GM18498 (cell line): ENCODE measurements around the gene CTF1.
A peak's percentile ranks its signal among the peaks of the same experiment; 100 is the strongest.

Experiments
- ATAC-seq: cut with Tn5 transposase; IDR thresholded peaks from one replicate; pipeline ENCODE4 v1.9.1; 2021; ENCODE audit warnings: mild to moderate bottlenecking, moderate library complexity; ENCODE audit not compliant: unreplicated experiment

Gene CTF1

DNA sequence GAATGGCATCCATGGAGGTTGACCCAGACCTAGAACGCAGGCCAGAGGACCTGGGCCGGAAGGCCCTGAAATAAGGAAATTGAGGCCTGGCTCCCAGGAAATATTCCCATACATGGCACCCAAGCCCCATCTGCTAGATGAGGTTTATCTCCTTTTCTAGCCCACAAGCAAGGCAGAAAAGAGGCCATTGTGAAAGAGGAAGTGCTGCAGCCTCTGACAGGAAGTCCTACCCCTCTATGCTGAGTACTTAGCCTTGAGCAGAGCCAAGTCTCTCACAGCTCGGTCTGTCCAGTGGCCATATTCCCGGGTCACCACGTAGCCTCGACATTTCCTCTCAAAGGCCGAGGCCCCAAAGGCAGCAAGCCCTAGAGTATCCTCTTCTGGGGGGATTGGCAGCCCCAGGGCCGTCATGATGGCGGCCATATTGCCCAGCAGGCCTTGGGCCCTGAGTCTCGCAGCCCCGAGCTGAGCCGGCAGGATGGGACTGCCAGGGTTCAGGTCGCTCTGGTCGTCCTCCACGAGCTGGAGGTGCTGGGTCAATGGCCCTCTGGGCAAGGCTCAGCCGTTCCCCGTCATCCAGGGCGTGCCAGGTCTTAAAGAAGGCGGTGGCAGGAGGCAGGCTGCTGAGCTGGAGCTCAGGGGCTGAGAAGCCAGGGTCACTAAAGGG is 7.8 kb downstream of the CTF1 start:
- no peak for ATAC-seq

DNA sequence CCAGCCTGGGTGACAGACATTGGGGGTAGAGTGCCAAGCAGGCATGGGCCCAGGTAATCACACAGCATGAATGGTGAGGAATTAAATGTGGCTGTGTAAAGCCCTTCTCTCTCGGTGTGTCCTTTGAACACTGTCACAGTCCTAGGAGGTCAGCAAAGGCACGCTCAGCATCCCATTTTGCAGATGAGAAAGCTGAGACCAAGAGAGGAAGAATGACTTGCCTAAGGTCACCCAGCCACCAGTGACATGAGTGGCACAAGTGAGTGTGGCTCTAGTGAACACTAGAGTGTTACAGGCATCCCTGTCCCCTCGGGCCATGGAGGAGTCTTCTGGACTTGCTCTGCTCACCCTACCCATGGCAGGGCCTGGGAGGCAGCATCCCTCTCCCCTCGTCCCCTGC is 10.7 kb downstream of the CTF1 start:
- ATAC-seq, result no peak

DNA sequence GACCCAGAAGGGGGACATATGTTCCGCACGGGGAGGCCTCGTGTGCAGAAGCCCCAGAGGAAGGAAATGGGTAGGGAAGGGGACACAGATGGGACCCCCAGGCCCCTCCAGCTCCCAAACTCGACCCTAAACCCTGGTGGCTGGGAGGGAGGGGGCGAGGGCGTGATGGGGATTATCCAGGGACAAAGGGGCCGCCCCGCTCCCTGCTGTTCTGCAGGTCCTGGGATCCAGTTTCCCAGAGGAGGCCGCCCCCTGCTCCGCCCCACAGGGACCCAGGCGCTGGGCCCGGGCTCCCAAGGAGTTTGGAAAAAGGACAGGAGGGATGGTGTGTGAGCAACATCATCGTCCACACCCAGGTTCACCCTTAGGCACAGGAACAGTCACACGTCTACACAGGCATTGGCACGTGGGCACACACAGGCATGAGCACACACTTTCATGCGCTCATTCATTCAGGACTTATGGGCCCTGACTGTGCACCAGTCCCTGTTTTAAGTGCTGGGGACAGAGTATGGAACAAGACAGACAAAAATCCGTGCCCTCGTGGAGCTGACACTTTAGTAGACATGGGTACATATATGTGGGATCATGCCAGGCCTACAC is 14.1 kb downstream of the CTF1 start:
- no peak for ATAC-seq

DNA sequence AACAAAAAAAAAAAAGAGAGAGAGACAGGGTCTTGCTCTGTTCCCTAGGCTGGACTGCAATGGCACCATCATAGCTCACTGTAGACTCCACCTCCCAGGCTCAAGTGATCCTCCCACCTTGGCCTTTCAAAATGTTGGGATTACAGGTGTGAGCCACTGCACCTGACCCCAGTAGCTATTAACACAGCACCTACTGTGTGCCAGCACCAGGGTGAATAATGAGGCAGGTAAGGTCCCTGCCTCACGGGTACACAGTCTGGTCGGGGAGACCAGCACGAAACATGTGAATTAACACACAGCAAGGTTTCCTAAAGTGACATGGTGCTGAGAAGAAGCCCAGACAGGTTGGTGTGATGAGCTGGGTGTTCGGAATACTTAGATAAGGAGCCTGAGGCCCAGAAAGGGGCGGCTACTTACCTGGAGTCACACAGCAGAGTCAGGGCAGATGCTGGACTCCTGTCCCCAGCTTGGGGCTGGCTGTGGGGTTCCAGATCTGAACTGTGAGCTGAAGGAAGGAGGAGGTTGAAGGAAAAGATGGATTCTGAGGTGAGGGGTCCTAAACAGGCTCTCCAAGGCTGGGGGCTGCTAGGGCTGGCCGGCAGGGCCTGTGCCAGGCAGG is 16.5 kb downstream of the CTF1 start:
- ATAC-seq, result no peak

DNA sequence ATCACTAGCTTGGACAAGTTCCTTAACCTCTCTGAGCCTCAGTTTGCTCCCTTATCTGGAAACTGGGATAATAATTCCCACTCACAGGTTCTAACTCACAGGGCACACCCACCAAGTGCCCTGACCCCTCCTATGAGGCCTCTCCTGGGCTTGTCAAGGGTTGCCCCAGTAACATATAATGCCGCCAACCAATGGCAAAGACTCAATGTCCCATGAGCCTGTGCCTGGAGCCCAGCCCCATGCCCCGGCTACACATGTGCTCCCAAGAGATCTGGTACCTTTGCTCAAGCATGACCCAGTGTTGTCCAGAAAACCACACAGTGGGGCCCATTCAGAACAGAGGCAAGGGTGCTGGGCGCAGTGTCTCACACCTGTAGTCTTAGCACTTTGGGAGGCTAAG is 18.4 kb downstream of the CTF1 start:
- no peak for ATAC-seq

DNA sequence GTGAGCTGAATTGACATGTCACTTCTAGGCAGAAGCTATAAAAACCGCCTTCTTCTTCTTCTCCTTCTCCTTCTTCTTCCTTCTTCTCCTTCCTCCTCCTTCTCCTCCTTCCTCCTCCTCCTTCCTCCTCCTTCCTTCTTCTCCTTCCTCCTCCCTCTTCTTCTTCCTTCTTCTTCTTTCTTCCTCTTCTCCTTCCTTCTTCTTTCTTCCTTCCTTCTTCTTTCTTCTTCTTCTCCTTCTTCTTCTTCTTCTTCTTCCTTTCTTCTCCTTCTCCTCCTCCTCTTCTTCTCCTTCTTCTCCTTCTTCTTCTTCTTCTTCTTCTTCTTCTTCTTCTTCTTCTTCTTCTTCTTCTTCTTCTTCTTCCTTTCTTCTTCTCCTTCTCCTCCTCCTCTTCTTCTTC is 22.2 kb downstream of the CTF1 start:
- ATAC-seq, result no peak

DNA sequence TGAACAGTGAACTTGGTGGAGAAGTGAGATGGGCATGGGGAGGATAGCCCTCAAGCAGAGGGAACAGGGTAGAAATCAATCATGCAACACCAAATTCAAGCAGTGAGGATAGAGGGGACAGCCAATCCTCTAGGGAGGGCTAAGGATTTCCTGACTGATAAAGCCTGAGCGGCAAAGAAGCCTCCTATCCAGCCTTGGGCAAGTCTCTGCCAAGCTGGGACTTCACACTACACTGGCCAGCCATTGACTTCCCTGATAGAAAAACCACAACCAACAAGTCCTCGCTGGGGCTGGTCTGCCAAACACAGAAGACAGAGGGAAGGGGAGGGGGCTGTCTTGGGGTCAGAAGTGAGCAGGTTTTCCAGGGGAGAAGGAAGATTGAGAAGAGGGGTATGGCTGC is 24.5 kb downstream of the CTF1 start:
- ATAC-seq, result no peak

DNA sequence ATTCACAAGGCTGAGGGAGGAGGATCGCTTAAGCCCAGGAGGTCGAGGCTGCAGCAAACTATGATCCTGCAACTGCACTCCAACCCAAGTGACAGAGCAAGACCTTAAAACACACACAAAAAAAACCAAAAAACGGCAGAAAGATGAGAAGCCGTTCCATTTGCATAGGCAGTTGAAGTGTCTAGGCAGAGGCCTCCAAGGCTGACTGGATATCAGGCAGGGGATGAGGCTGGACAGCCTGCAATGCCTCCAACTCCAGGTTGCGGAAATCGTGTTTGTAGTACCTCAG is 25.0 kb downstream of the CTF1 start:
- no peak for ATAC-seq

DNA sequence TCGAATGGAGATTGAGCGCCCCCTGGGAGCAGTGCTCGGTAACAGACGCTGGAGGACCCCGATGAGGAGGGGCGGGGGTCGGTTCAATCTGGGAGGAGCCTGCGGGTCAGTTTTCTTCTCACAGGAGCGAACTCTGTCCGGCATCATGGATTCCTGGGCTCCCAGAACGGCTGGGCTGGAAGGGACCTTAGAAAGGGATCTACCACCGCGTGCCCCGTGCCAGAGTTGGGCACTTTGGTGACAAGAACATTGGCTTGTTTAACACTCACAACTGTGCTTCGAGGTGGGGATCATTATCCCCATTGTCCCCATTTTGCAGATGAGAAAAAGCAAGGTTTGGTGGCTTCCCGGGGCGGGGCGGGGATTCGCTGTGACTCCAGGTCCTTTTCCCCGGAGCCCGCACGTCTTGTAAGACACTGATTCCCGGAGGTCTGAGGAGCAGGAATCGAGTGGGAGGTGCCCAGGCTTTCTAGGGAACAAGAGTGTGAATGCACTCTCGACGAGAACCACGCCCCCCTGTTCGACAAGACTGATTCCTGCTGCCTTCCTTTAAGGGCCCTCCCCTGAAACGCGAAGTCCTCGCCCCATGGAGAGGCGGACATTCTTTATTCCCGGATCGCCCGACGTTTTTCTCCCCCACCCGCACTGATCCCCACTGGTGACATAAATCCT is 25.5 kb downstream of the CTF1 start:
- peak; percentile 3 for ATAC-seq

DNA sequence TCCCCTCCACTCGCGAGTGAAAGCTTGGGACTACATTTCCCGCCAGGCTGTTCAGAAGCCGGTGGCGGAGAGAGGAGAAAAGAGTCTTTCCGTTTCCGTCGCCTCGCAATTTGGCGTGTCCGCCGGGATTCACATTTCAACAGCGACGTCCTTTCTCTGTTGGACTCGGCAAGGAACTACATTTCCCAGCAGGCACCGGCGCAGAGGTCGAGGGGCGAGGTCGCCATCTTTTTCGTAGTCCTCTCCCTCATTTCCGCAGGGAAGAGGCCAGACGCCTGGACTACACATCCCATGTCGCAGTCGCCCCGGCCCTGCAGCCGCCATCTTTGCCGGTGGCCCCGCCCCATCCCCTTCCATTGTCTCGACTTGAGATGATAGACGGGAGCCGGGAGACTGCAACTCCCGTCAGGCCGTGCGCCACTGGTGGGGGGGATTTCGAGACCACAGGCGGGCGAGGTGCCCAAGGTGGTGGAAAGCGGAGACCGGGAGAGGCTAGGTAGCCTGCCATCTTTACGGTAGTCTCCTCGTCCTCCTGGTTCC is 26.1 kb downstream of the CTF1 start:
- ATAC-seq, result peak; percentile 71

DNA sequence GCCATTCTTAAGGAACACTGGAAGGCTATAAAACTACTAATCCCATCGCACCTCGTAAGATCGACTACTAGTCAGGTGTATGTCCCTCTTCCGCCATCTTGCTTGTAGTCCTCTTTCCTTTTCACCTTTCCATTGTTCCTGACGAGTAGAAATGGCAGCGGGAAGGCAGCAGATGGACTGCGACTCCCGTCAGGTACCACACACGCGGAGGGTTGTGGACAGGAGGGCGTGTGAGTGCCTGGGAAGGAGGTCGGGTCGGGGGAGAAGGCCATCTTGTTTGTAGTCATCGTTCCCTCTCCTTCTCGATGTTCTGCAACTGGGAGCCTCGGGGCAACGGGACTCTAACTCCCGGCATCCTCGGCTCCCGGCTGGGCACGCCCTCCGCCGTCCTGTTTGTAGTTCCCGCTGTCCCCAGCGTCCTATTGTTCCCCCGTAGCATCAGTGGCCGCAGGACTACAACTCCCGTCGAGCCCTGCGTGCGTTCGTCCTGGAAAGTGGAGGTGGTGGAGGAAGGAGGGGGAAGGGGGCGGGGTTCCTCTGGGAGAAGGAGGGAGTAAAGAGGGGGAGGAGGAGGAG is 26.6 kb downstream of the CTF1 start:
- ATAC-seq, result peak; percentile 69

DNA sequence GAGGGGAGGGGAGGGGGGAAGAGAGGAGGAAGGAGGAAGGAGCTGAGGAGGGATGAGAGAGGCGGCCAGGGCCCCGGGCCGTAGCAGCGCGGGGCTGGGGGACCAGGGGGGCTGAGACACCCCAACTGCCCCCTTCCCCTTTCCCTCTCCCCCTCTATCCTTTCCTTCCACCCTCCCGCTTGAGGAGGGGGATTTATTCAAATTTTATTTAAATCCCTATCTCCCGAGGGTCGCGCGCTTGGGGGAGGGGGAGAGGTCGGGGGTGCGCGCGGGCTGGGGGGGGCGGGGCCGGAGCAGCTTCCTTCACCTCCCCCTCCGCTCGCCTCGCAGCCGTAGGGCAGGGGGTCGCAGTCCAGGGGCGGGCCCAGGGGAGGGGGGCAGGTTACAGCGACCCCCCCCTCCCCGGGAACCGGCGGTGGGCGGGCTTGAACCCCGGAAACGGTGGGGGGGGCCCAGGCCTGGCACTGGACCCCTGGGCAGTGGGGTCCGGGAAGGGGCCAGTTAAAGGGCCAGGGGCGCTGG is 27.2 kb downstream of the CTF1 start, which contains the start of gene FBXL19:
Gene FBXL19, plus strand, starts transcription at position 19 of the 522 bp plus-strand sequence. CDS start 2,183 bp downstream, outside the sequence.
- ATAC-seq, result no peak

DNA sequence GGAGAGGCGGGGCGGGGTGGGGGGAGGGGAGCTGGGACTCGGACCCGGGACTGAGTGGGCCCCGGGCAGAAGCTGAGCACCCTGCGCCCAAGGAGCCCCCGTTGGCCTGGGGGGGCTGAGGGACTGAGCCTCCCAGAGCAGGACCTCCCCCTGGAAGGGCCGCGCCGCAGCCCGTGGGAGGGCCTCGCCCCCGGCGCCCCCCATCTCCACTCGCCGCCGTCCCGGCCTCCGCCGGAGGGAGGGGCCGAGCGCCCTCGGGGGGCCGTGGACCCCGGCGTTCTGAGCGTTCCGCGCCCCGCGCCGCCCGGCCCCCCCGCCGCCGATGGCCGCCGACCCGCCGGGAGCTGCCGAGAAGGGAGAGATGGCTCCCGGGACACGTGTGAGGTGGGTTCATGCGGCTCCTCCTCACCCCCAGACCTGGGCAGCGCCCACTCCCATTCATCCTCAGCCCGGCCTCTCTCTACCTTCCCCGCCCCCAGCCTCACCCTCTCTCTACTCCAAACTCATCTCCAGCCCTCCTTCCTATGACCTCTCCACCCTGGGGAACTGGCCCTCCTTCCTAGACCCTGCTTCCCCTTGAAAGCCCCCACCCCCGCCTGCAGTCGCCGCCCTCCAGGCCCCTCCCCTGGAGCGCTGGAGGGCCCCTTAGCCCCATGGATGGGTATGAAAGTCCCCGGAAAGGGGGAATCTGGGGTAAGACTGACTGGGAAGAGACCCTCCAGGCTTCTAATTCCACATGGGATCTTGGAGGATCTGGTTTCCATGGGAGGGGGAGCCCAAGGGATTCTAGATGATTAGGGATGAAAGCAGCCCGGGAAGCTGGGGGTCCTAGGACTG is 27.9 kb downstream of the CTF1 start:
- no peak for ATAC-seq

DNA sequence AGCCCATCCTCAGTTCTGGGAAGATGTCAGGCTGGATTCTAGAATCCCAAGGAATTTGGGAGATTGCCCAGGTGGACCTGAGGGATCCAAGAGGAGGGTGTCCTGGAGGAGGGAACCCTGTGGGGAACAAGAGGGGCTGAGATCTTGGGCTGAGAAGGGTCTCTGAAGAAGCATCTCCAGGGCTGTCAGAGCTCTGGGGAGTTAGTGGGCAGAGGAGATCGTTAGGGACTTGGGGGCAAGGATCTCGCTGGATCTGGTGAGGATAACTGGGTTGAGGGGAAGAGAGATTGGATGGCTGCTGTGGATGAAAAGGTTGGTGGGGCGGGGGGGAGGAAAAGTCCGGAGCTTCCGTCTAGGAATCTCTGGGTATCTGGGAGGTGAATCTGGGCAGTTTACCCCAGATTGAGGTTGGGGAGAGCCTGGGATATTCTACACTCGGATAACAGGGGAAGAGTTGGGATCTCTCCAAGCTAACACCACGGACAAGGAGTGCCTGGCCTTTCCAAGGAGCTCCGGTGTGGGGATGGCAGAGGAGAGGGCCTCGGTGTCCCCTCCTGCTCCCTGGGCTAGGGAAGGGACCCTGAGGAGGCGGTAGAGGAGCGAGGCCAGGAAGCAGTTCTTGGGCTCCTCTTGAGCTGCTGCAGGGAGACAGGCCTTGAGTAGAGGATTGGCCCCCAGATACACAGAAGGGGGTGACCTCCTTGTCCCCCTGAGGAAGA is 28.7 kb downstream of the CTF1 start:
- ATAC-seq, result no peak

DNA sequence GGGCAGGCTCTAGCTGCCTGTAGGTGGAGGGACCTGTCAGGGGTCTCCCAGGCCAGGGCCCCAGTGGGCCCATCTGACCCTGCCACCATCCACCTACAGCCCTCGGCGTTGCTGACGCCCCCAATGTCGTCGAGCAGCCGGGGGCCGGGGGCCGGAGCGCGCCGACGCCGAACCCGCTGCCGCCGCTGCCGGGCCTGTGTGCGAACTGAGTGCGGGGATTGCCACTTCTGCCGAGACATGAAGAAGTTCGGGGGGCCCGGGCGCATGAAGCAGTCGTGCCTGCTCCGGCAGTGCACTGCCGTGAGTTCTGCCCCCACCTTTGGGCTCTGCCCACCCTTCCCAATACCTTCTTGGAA is 29.2 kb downstream of the CTF1 start:
- no peak for ATAC-seq

DNA sequence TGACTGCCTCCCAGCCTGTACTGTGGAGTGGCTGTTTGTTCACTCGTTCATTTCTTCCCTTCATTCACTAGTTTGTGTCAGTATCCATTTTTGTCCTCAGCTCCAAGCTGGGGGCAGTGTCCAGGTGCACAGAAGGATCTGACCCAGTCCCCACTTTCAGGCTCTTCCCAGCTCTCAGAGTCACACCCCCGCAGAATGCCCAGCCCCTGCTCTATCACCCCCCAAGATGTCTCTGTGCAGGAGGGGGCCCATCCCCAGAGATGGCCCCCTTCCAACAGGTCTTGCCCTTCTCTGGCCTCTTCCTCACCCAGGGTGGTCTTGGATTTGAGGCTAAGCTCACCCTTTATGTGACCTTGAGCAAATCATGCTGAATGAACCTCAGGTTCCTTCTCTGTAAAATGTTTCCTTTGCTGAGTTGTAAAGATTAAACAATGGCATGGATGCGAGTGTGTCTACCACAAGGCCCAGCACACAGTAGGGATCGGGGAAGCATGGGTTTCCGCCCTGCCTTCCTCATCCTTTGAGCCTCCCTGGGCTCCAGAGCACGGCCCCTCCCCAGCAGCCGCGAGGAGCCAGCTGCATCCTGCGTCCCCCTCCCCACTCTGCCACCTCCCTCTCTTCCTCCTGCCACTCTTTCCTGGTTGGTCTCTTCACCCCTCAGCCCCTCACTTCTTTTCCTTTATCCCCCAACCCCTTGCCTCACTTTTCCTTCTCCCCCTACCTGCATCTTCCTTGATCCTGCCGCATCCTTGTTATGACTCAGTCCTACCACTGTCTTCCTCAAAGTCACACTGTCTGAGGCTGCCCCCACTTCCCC is 29.8 kb downstream of the CTF1 start:
- ATAC-seq, result no peak

DNA sequence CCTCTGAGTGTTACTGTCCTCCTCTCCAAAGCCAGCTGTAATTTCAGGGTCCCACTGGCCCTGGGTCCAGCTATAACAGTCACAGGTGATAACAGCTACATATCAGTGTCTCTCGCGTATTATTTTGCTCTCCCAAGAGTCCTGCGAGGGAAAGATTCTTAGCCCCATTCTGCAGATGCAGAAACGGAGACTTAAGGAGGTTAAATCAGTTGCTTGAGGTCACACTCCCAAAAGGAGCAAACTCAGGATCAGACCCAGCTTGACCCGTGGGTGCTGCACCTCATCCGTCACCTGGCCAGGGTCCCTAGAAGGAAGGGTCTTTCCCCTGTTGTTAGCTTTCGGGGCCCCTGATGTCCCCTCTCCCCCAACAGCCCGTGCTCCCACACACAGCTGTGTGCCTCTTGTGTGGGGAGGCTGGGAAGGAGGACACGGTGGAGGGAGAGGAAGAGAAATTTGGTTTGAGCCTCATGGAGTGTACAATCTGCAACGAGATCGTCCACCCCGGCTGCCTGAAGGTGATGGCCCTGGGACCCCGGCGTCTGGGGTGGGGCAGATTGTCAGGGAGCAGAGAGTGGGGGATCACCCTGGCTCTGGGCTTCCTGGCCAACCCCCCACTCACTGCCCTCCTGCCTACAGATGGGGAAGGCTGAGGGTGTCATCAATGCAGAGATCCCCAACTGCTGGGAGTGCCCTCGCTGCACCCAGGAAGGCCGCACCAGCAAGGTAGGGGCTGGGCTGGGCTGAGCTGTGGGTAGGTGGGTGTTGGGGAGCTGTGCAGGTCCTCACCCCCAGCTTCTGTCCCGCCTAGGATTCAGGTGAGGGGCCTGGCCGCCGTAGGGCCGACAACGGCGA is 30.7 kb downstream of the CTF1 start:
- no peak for ATAC-seq

DNA sequence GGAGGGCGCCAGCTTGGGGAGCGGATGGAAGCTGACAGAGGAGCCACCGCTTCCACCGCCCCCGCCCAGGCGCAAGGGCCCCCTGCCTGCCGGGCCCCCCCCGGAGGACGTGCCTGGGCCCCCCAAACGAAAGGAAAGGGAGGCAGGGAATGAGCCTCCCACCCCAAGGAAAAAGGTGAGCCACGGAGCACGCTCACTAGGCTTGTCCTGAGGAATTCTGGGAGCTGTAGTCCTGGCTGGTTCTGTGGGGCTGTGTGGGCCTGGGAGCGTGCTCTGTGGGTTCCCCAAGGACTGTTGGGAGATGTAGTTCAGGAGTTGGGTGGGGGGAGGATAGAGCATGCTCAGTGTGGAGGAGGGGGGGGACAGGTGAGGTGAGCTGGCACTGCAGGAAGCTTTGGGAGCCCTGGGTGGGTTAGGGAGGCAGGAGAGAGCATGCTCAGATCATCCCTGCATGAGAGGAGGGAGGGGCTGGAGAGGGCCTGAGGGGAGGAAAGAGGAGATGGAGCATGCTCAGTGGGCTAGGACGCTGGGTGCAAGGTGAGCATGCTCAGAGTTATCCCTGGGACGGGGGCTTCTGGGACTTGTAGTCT is 31.5 kb downstream of the CTF1 start:
- ATAC-seq, result no peak
